HG02938 (cell line): ENCODE results near the gene NRXN3.

ENCODE experiments used
- ATAC-seq: cut with Tn5 transposase; IDR thresholded peaks from one replicate; pipeline ENCODE4 v1.9.1; 2021; ENCODE audit warnings: mild to moderate bottlenecking, moderate library complexity; ENCODE audit not compliant: unreplicated experiment

NRXN3 gene

GRCh38 chr14:79899610-79900009 is 1729.4 kb downstream of the NRXN3 start:
- no peak for ATAC-seq

- ATAC-seq, result no peak
These were observed 1734.3 kb downstream of the NRXN3 start for GRCh38 chr14:79904497-79904896.

GRCh38 chr14:79906994-79907393 is 1736.8 kb downstream of the NRXN3 start:
- ATAC-seq, result no peak

- no peak for ATAC-seq
These were observed 1739.9 kb downstream of the NRXN3 start for GRCh38 chr14:79910086-79910485.

- ATAC-seq, result no peak
These were observed 1741.6 kb downstream of the NRXN3 start for GRCh38 chr14:79911744-79912143.

GRCh38 chr14:79914595-79914994 is 1744.4 kb downstream of the NRXN3 start:
- no peak for ATAC-seq

- ATAC-seq, result no peak
These were observed 1745.2 kb downstream of the NRXN3 start for GRCh38 chr14:79915406-79915805.

GRCh38 chr14:79916281-79916680 is 1746.1 kb downstream of the NRXN3 start:
- no peak for ATAC-seq

GRCh38 chr14:79916892-79917291 is 1746.7 kb downstream of the NRXN3 start:
- ATAC-seq, result no peak
